GM19438 (cell line): ENCODE data around the gene MLC1.

Source experiments
- ATAC-seq: cut with Tn5 transposase; IDR thresholded peaks from one replicate; pipeline ENCODE4 v1.9.1; 2021; ENCODE audit warnings: low read depth; ENCODE audit not compliant: unreplicated experiment

Gene MLC1

DNA sequence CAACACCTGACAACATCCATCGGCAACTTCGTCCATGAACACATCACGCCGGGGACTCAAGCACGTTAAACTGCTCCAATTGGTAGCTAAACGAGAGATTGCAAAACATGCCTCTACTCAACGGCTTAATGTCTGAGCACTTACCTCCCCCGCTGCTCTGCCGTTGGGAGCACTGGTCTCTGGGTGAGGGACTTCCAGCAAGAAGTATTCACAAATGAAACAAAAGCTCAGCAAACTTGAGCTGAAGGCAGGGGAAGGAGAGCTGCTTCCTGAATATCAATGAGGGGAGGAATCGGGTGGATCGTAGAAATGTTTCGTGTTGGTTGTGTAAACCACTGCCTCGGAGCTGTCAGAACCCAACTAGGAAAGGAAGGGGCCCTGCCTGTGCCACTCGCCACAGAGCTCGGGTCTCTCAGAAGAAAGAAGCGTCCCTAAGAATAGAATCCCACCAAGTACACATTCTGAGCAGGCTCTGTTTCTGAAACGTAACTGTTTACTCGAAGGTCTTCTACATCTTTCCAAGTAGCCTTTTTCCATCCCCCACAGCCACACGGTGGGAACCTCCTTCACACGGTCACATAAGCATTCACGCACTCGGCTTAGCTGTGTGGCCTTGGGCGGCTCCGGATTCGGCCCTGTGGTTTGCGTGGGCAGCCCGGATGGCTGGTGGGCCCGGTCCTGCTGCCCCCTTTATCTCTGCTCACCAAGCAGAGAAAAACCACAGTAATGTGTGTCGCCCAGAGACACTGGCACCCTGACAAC, at the start of gene MLC1:
Gene MLC1 (minus strand): TSS at position 216 of the 762 bp plus-strand sequence. CDS start 524 bp downstream, outside the sequence.
- no peak for ATAC-seq

GRCh38 chr22:50134481-50134880, 49.3 kb upstream of the MLC1 start:
- no peak for ATAC-seq

DNA sequence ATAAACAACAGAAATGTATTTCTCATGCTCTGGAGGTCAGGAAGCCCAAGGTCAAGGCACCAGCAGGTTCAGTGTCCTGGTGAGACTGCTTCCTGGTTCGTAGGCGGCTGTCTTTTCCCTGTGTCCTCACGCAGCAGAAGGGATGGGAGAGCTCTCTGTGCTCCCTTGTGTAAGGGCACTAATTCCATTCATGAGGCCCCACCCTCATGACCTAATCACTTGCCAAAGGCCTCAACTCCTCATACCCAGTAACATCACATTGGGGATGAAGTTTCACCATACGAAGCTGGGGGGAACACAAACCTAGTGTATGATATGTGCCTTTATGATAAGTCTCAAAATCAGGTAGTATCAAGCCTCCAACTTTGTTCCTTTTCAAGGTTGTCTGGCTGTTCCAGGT, 46.7 kb upstream of the MLC1 start:
- ATAC-seq = no peak

GRCh38 chr22:50129121-50129736, 44.0 kb upstream of the MLC1 start:
- no peak for ATAC-seq

- no peak for ATAC-seq
Observed at GRCh38 chr22:50125029-50125428, 39.8 kb upstream of the MLC1 start.

DNA sequence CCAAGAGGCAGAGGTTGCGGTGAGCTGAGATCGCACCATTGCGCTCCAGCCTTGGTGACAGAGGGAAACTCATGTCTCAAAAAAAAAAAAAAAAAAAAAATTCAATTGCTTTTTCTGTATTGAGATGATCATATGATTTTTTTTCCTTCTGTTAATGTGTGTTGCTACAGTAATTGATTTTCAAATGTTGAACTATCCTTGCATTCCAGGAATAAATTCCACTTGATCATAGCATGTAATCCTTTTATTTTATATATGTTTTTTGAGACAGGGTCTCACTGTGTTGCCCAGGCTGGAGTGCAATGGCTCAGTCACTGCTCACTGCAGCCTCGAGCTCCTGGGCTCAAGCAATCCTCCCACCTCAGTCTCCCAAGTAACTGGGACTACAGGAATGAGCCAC, 37.9 kb upstream of the MLC1 start:
- no peak for ATAC-seq

- ATAC-seq = no peak
Observed at GRCh38 chr22:50121202-50121740, 36.0 kb upstream of the MLC1 start.

GRCh38 chr22:50119768-50120251, 34.6 kb upstream of the MLC1 start:
- no peak for ATAC-seq

- ATAC-seq = no peak
Observed at GRCh38 chr22:50119169-50119767, 34.0 kb upstream of the MLC1 start.

- no peak for ATAC-seq
Observed at GRCh38 chr22:50118557-50119168, 33.4 kb upstream of the MLC1 start.

- ATAC-seq = no peak
Observed at GRCh38 chr22:50118129-50118528, 32.9 kb upstream of the MLC1 start.

- no peak for ATAC-seq
Observed at GRCh38 chr22:50117168-50117762, 32.0 kb upstream of the MLC1 start.

DNA sequence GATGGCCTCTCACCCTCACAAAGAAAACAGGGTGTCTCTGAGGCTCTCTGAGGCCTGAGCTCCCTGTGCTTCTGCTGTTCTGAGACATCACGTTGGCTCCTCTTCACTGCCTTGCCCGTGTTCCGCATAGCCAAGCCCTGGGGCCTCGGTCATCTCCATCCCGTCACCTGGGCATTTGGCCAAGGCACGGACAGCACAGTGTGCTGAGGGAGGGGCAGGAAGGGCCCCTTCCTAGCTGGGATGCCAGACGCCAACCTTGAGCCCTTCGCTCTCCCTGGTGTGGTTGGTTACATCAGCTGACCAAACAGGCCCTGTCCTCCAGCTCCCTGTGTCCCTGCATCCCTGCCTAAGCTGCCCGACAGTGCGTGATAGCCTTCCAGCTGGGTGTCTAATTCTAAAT, 30.5 kb upstream of the MLC1 start:
- no peak for ATAC-seq

DNA sequence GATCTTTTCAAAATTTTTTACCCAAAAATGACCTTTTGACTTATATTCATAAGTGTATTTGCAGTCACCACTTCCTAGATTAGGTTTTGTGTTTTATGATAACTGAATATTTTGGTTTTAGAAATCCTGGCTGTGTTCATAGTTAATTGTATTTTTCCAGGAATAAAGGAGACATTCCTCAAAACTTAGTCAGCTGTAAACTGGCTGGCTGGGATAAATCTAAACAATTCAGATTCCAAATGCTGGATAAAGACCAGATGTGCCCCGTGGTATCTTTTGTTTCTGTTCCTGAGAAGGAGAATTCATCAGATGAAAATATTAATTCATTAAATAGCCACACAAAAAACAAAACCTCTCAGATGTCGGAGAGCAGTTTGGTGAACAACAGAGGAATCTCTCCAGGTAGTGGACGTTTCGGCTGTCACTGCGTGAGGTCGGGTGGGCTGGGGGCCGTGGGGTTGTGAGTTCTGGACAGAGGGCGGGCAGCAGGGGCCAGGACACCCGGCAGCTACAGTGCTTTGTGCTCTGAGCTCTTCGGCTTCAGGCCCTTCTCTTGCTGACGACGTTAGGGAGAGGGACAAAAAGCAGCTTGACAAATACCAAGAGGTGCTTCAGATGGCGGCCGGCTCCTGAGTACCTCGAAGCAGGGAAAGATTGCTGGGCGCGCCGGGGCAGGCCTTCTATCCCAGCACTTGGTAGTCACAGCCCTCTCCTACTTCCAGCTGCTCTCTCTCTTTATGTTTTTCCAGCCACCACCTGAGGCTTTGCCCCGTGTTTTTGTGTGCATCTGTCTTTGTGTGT, 29.2 kb upstream of the MLC1 start:
- no peak for ATAC-seq

- ATAC-seq = no peak
Observed at GRCh38 chr22:50112151-50113118, 27.2 kb upstream of the MLC1 start.

GRCh38 chr22:50111056-50111455, 25.8 kb upstream of the MLC1 start:
- no peak for ATAC-seq

DNA sequence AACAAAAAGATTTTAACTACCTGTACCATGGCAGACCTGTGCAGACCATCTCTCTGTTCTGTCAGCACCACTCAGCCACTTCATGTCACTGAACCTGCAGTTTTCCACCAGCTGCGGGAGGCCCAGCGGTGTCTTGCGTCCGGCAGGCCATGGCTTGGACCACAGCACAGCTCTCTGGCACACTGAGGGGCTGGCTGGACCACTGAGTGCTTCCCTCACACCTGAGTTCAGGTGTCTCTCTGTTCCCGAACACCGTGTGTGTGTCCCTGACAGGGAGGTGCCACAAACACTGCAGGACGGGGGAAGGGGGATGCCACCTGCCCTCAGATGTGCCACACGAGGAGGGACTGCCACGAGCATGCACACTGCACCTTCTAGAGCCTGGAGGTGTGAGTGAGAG, 22.3 kb upstream of the MLC1 start:
- ATAC-seq = no peak

DNA sequence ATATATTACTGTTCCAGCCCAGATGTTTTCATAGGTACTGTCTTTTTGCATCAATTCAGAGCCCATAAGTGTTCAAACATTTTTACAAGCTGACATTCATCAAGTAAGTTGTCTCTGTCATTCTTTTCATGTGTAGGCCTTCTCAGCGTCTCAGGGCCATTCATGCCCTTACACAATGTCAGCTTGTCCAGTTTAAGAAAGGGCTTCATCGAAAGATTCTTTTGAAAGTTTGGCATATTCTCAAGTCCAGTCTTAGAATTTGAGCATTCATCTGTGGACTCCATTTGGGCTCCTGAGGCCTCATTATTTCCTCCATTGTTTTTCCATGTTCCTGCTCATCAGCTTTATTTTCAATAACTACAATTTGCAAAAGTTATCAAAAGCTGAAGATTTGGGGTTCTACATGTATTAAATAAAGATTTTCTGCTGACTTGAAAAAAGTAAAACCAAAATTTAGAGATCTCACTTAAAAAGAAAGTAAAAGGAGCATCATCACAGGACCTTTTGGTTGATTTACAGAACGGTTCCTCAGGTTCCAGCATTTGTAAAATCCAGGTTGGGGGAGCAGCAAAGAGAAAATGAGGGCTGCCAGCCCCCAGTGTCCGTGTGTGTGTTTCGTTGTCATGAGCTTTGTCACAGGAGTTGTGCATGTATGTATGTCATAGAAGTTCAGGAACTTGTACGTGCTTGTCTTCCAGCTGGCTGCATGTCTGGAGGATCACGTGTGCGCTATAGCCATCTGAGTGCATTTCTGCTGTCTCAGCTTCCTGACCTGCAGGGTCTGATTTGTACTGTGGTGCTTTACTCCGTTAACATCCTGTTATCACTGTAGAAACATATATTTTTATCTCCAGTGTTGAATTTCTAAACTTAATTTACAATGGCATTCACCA, 20.2 kb upstream of the MLC1 start:
- ATAC-seq = no peak
